HG02610 (cell line): ENCODE data around the gene B4GAT1.
"Not testable (repeated sequence)": the region's sequence is repeated elsewhere in the genome, so short reads cannot be mapped to it uniquely, and the experiment has no call there.

Experiments
- ATAC-seq: cut with Tn5 transposase; IDR thresholded peaks from one replicate; pipeline ENCODE4 v1.9.1; 2021; ENCODE audit warnings: mild to moderate bottlenecking, moderate library complexity; ENCODE audit not compliant: unreplicated experiment

Gene B4GAT1

DNA sequence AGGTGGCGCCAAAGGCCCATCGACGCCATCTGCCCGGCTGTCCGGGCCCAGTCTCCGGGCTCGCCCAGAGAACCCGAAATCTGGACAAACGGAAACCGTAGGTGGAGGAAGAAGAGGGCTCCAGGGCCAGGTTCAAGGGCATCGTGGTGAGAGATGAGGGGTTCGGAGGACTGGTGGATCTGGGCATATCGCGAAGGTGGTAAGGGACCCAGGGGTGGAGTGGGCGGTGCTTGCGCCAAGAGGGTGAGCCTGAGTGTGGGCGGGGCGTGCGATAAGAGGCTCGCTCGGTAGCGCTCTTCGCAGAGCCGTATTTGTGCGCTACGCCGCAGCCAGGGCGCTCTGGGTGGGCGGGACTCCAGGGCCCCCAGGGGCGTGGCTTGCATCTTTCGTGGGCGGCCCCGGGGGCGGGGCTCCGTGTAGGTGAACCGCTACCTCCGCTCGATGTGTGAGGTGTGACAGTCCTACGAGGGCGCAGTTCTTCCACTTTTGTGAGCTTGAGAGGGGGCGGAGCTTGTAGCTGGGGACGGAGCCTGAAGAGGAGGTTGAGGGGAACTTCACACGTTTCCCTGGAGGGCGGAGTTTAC, 35.4 kb downstream of the B4GAT1 start:
- peak; percentile 79 for ATAC-seq

- no peak for ATAC-seq
Observed at GRCh38 chr11:66311470-66311964, 35.9 kb downstream of the B4GAT1 start.

GRCh38 chr11:66310803-66311440, 36.5 kb downstream of the B4GAT1 start:
- ATAC-seq: not testable (repeated sequence)

DNA sequence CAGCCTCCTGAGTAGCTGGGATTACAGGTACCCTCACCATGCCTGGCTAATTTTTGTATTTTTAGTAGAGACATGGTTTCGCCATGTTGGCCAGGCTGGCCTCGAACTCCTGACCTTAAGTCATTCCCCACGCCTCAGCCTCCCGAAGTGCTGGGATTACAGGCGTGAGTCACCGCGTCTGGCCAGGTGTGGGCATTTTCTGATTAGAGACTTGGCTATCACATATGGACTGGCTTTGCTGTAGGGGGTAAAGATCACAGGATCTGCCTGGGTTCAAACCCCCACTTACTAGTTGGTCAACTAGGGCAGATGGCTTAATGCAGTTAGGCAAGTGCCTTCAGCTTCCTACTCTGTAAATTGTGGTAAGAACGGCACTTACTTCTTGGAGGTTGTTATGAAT, 37.1 kb downstream of the B4GAT1 start:
- ATAC-seq: no peak

- ATAC-seq: no peak
Observed at GRCh38 chr11:66309475-66309874, 38.0 kb downstream of the B4GAT1 start.

DNA sequence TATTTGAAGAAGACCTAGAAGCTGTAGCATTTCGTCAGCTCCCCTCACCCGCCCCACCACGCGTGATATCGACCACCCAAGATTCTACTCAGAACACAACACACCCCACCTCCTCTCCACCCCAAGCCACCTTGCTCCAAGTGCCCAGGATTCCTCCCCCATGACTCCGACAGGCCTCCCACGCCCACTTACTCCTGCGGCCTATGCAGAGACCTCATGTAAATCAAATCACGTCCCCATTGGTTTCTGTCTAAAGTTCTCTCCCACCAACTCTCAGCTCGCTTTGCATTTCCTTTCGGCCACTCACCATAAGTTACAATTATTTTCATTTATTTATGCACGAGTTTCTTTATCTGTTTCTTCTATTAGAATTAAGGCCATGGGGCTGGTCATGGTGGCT, 44.8 kb downstream of the B4GAT1 start:
- ATAC-seq: no peak

DNA sequence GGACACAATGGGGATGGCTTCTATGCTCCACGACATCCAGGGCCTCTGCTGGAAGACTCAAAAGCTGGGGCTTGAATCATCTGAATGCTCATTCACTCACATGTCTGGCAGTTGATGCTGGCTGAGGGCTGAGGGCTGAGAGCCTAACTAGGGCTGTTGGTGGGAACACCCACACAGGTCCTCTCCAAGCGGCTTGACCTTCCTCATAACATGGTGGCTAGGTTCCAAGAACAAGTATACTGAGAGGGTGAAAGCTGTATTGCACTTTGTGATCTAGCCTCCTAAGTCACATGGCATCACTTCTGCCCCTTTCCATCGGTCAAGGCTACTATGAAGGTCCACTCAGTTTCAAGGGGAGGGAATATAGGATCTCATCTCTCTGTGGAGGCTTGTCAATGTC, 48.2 kb downstream of the B4GAT1 start:
- ATAC-seq: no peak

GRCh38 chr11:66297610-66298009, 49.8 kb downstream of the B4GAT1 start:
- ATAC-seq: no peak
